H1 (cell line): ENCODE results near the gene TMCO1. TPM values are rescaled to one million over a fixed set of nuclear protein-coding genes. Genes with fewer than 3 reads are reported as not detected.
A peak's percentile ranks its signal among the peaks of the same experiment; 100 is the strongest.

Experiments
- CTCF ChIA-PET: fragments of 300-600 bp; sonication (Branson Sonifier 250); formaldehyde crosslinking; loops from one replicate; lab custom pipeline; 2021; ENCODE audit not compliant: partially characterized antibody; lab: Charles Lee
- POLR2A ChIA-PET: fragments of 300-600 bp; sonication (Branson Sonifier 250); formaldehyde crosslinking; loops from one replicate; lab custom pipeline; 2021; ENCODE audit warnings: inconsistent platforms; ENCODE audit not compliant: partially characterized antibody; lab: Charles Lee
- DNase-seq, 2 experiments: peaks; one replicate each; pipeline versions ENCODE4 v3.0.0 to v3.0.0-alpha.2; 2010 to 2022; ENCODE audit warnings: low spot score in 2 of 2, low read depth in 1 of 2, mixed read lengths in 1 of 2
- FAIRE-seq: peaks from 2 replicates; lab custom pipeline; 2011; peaks lifted over from hg19 to GRCh38; lab: Jason Lieb, UNC
- H2AFZ ChIP-seq: 2 replicates; pipeline ENCODE4 v1.8.1; 2012; ENCODE audit warnings: low read length, inconsistent platforms
- H2AK5ac ChIP-seq: 2 replicates; pipeline ENCODE4 v1.6.1; 2013; ENCODE audit warnings: low read depth, low read length
- H2BK120ac ChIP-seq: replicated peaks from 2 replicates; pipeline ENCODE3; 2013; ENCODE audit warnings: low read depth, low read length, inconsistent platforms
- H2BK12ac ChIP-seq: 2 replicates; pipeline ENCODE4 v1.6.1; 2013; ENCODE audit warnings: low read depth, low read length
- H2BK15ac ChIP-seq: 2 replicates; pipeline ENCODE4 v1.6.1; 2013; ENCODE audit warnings: low read length
- H2BK20ac ChIP-seq: 2 replicates; pipeline ENCODE4 v1.6.1; 2013; ENCODE audit warnings: low read length
- H2BK5ac ChIP-seq: 2 replicates; pipeline ENCODE4 v1.6.1; 2013; ENCODE audit warnings: low read depth, low read length
- H3K14ac ChIP-seq: 2 replicates; pipeline ENCODE4 v1.6.1; 2013; ENCODE audit warnings: inconsistent platforms; ENCODE audit not compliant: insufficient read length
- H3K18ac ChIP-seq: 2 replicates; pipeline ENCODE4 v1.6.1; 2013; ENCODE audit warnings: low read length; ENCODE audit errors: extremely low read depth
- H3K23ac ChIP-seq: 2 replicates; pipeline ENCODE4 v1.6.1; 2013; ENCODE audit warnings: inconsistent platforms; ENCODE audit not compliant: insufficient read length
- H3K23me2 ChIP-seq: 2 replicates; pipeline ENCODE4 v1.6.1; 2013; ENCODE audit warnings: low read depth, low read length
- H3K27ac ChIP-seq: 2 replicates; pipeline ENCODE4 v1.6.1; 2011; ENCODE audit warnings: low read depth, low read length, inconsistent platforms
- H3K27me3 ChIP-seq, 4 experiments: replicated peaks in 1 of 4; 1 replicate in 1 of 4; 2 replicates in 3 of 4; pipeline versions ENCODE4 v1.6.1 to v1.8.1; 2011 to 2013; ENCODE audit warnings: low read length in 3 of 4, mild to moderate bottlenecking in 3 of 4, inconsistent platforms in 2 of 4, mixed read lengths in 2 of 4, moderate library complexity in 1 of 4; ENCODE audit not compliant: control insufficient read depth in 3 of 4, insufficient read depth in 3 of 4; ENCODE audit errors: extremely low read depth in 1 of 4
- H3K36me3 ChIP-seq, 4 experiments: 2 replicates each; pipeline versions ENCODE4 v1.6.1 to v1.8.1; 2011 to 2013; ENCODE audit warnings: mild to moderate bottlenecking in 4 of 4, low read length in 3 of 4, moderate library complexity in 2 of 4, control low read depth in 1 of 4, inconsistent platforms in 1 of 4; ENCODE audit not compliant: insufficient read depth in 4 of 4, control insufficient read depth in 2 of 4
- H3K4ac ChIP-seq: replicated peaks from 2 replicates; pipeline ENCODE3; 2013; ENCODE audit warnings: low read length, low read depth, mixed read lengths, inconsistent platforms; ENCODE audit not compliant: insufficient read length
- H3K4me1 ChIP-seq, 4 experiments: replicated peaks in 1 of 4; 1 replicate in 1 of 4; 2 replicates in 3 of 4; pipeline versions ENCODE4 v1.6.1 to v1.8.1; 2011 to 2013; ENCODE audit warnings: low read length in 3 of 4, inconsistent platforms in 2 of 4, mixed read lengths in 1 of 4; ENCODE audit not compliant: insufficient read depth in 4 of 4, control insufficient read depth in 3 of 4
- H3K4me2 ChIP-seq, 2 experiments: 2 replicates each; pipeline versions ENCODE4 v1.6.1 to v1.8.1; 2011 to 2013; ENCODE audit warnings: low read depth in 2 of 2, low read length in 2 of 2, control low read depth in 1 of 2, inconsistent platforms in 1 of 2, mild to moderate bottlenecking in 1 of 2; ENCODE audit not compliant: insufficient read depth in 1 of 2
- H3K4me3 ChIP-seq, 4 experiments: fragments of 200-600, 300-600 bp in 1 of 4; sonication (generic), shearing (Covaris generic), sonication (Bioruptor Twin) in 1 of 4; 2 replicates each; pipeline versions ENCODE4 v1.5.1 to v1.8.1; 2011 to 2016; ENCODE audit warnings: low read length in 4 of 4, low read depth in 3 of 4, control low read depth in 2 of 4, inconsistent platforms in 2 of 4, mild to moderate bottlenecking in 2 of 4, mixed read lengths in 1 of 4, moderate library complexity in 1 of 4; ENCODE audit not compliant: insufficient read depth in 2 of 4; ENCODE audit errors: extremely low read depth in 1 of 4
- H3K56ac ChIP-seq: replicated peaks from 2 replicates; pipeline ENCODE3; 2013; ENCODE audit warnings: low read depth, mild to moderate bottlenecking, mixed read lengths, low read length, inconsistent platforms; ENCODE audit not compliant: insufficient read length
- H3K79me1 ChIP-seq: 2 replicates; pipeline ENCODE4 v1.6.1; 2013; ENCODE audit warnings: low read depth, low read length, control low read depth
- H3K79me2 ChIP-seq, 2 experiments: 2 replicates each; pipeline versions ENCODE4 v1.6.1 to v1.8.1; 2012 to 2013; ENCODE audit warnings: low read length in 2 of 2, mild to moderate bottlenecking in 2 of 2, inconsistent platforms in 1 of 2; ENCODE audit not compliant: insufficient read depth in 2 of 2, control insufficient read depth in 1 of 2
- H3K9ac ChIP-seq, 4 experiments: replicated peaks in 1 of 4; 1 replicate in 1 of 4; 2 replicates in 3 of 4; pipeline versions ENCODE4 v1.6.1 to v1.8.1; 2011 to 2013; ENCODE audit warnings: low read depth in 3 of 4, low read length in 3 of 4, control low read depth in 2 of 4, mild to moderate bottlenecking in 2 of 4, moderate library complexity in 2 of 4, inconsistent platforms in 1 of 4; ENCODE audit errors: extremely low read depth in 1 of 4
- H3K9me3 ChIP-seq, 2 experiments: 2 replicates each; pipeline versions ENCODE4 v1.6.1 to v1.8.1; 2012 to 2013; ENCODE audit warnings: mild to moderate bottlenecking in 2 of 2, moderate library complexity in 2 of 2, control low read depth in 1 of 2, inconsistent platforms in 1 of 2, low read depth in 1 of 2, low read length in 1 of 2, mixed read lengths in 1 of 2; ENCODE audit not compliant: insufficient read depth in 2 of 2
- H4K20me1 ChIP-seq, 2 experiments: replicated peaks in 1 of 2; 2 replicates each; pipeline versions ENCODE3 to v1.8.1; 2011 to 2013; ENCODE audit warnings: inconsistent platforms in 2 of 2, low read length in 2 of 2, mild to moderate bottlenecking in 1 of 2; ENCODE audit not compliant: insufficient read depth in 2 of 2, control insufficient read depth in 1 of 2
- H4K5ac ChIP-seq: 2 replicates; pipeline ENCODE4 v1.6.1; 2013; ENCODE audit warnings: low read length, low read depth, mixed read lengths, inconsistent platforms; ENCODE audit not compliant: insufficient read length
- H4K8ac ChIP-seq: 2 replicates; pipeline ENCODE4 v1.8.0; 2013; ENCODE audit warnings: mild to moderate bottlenecking, moderate library complexity, low read length, inconsistent platforms; ENCODE audit not compliant: insufficient read depth; ENCODE audit errors: extremely low read depth
- H4K91ac ChIP-seq: replicated peaks from 2 replicates; pipeline ENCODE3; 2013; ENCODE audit warnings: low read length, mixed read lengths, inconsistent platforms; ENCODE audit not compliant: insufficient read length
- MAFK ChIP-seq: IDR thresholded peaks from 2 replicates; pipeline ENCODE4 v1.6.1; 2012; ENCODE audit warnings: low read depth, mild to moderate bottlenecking, improper control_type of control experiment, low read length
- RBBP5 ChIP-seq: IDR thresholded peaks from 2 replicates; pipeline ENCODE4 v1.7.1; 2012; ENCODE audit warnings: low read depth, mild to moderate bottlenecking, inconsistent platforms, low read length, moderate library complexity, borderline replicate concordance
- USF2 ChIP-seq: IDR thresholded peaks from 2 replicates; pipeline ENCODE4 v1.6.1; 2011; ENCODE audit warnings: low read length, improper control_type of control experiment
- WGBS, 2 experiments: shearing (Covaris generic) in 1 of 2; methylation state at CpG; one replicate each; pipeline versions ENCODE4 v1.1.6 to v1.1.7; 2013 to 2015; ENCODE audit warnings: low lambda C conversion rate in 2 of 2, mixed read lengths in 2 of 2, inconsistent platforms in 1 of 2, low coverage in 1 of 2, missing lambda C conversion rate in 1 of 2; ENCODE audit not compliant: insufficient replicate concordance in 2 of 2, insufficient coverage in 1 of 2, insufficient read length in 1 of 2; ENCODE audit errors: extremely low coverage in 1 of 2, missing lambda C conversion rate in 1 of 2; 5-methylcytosine and 5-hydroxymethylcytosine counted together
- polyA plus RNA-seq, 7 experiments: library from polyadenylated mRNA; depleted of rRNA in 3 of 7; stranded (reverse) in 5 of 7; unstranded in 2 of 7; fragments of >200 nt in 5 of 7; fragments of 200-250 nt in 2 of 7; gene quantifications; 1 replicate in 5 of 7; 2 replicates in 1 of 7; 4 replicates in 1 of 7; pipeline versions ENCODE4 v1.2.1 to v1.2.3, GENCODE V29; 2011 to 2013; ENCODE audit warnings: missing spikeins in 2 of 7, mixed read lengths in 2 of 7
- total RNA-seq: library from RNA; stranded (reverse); fragmentation: NEBNext Ultra II Directional; extraction: Animal tissue kit (Norgen Biotek cat#: 25700); gene quantifications from 2 replicates; pipeline ENCODE4 v1.2.1, GENCODE V29; 2021

TMCO1 gene
- total and polyA plus RNA-seq, 2 of the 8 experiments (the other 6 are each of a cell fraction or from before 2014, with no cell fraction given): 61.6 to 63.8 TPM

GRCh38 chr1:165696625-165697100 lies 72.0 kb downstream of the TMCO1 start:
- peak overlapping the region in 1 of 4 experiments; percentile 99; a peak in 3 of 8 replicates for H3K4me3 ChIP-seq
- H3K4ac ChIP-seq: no peak overlapping the region
- H2BK15ac ChIP-seq: no peak overlapping the region
- H3K4me1 ChIP-seq: peaks cover 0 to 3% (median 0%) of the 10 kb centered on the region in 4 experiments; a peak in 1 of 7 replicates
- no peak overlapping the region for H3K18ac ChIP-seq
- peaks cover 0 to 4% (median 1%) of the 10 kb centered on the region in 4 experiments; a peak in 2 of 8 replicates for H3K36me3 ChIP-seq
- peak overlapping the region in 2 of 4 experiments; percentile 10 to 34; a peak in 2 of 7 replicates for H3K9ac ChIP-seq
- H3K23me2 ChIP-seq: peaks cover 3% of the 10 kb centered on the region
- no peak overlapping the region for H2BK120ac ChIP-seq
- H3K27me3 ChIP-seq: no peaks in the 10 kb centered on the region
- FAIRE-seq: no peak
- 88% methylated on average over 2 of the region's 2 CpGs; no CpG with 5 or more reads in 1 of the 2 experiments for WGBS, 2 experiments
- no peak overlapping the region for H2AK5ac ChIP-seq
- H2BK5ac ChIP-seq: no peak overlapping the region
- no peaks in the 10 kb centered on the region; the same call in 1 of the 2 replicates for H3K79me1 ChIP-seq
- CTCF ChIA-PET: interaction anchor here (1.1 to 2.5 kb wide), 5 partner anchors 11 to 97 kb away, joined by 4 to 8 read pairs (median 4); no protein-coding TSS in a partner anchor
- H2BK12ac ChIP-seq: no peak overlapping the region
- no peak overlapping the region for H4K91ac ChIP-seq
- H4K5ac ChIP-seq: no peak overlapping the region
- no peak overlapping the region for H3K56ac ChIP-seq
- H2BK20ac ChIP-seq: no peak overlapping the region
- peaks cover 0 to 28% of the 10 kb centered on the region in 2 experiments; a peak in 2 of 4 replicates for H3K79me2 ChIP-seq
- peak; percentile 93 for TF ChIP-seq MAFK
- TF ChIP-seq RBBP5: no peak
- no peak for TF ChIP-seq USF2
- TF ChIP-seq, all 59 proteins: peak for 1
- H4K20me1 ChIP-seq: peaks cover 0 to 2% of the 10 kb centered on the region in 2 experiments
- no peak overlapping the region for H2AFZ ChIP-seq
- POLR2A ChIA-PET: no interaction called here
- peak overlapping the region; percentile 78 to 93; a peak in 3 of 4 replicates for H3K4me2 ChIP-seq
- no peak overlapping the region for H4K8ac ChIP-seq
- peaks cover 0 to 2% of the 10 kb centered on the region in 2 experiments; a peak in 1 of 4 replicates for H3K9me3 ChIP-seq
- no peak overlapping the region for H3K27ac ChIP-seq
- DNase-seq: no peak
- H3K14ac ChIP-seq: no peak overlapping the region
- no peak overlapping the region for H3K23ac ChIP-seq
